Renal cortical epithelial cell (primary cell): ENCODE results near the gene CFC1B. TPM values are rescaled to one million over a fixed set of nuclear protein-coding genes. Genes with fewer than 3 reads are reported as not detected.
"Not testable (repeated sequence)": the region's sequence is repeated elsewhere in the genome, so short reads cannot be mapped to it uniquely, and the experiment has no call there.

Experiments
- DNase-seq: peaks from one replicate; pipeline ENCODE4 v3.0.0-alpha.2; 2011; ENCODE audit warnings: low read depth
- total RNA-seq: library from RNA; depleted of rRNA; stranded (reverse); fragments of >200 nt; gene quantifications from 2 replicates; pipeline ENCODE4 v1.2.3, GENCODE V29; 2014

CFC1B gene
- total RNA-seq, 1 donor from 2014 or later = not detected

- DNase-seq = not testable (repeated sequence)
These were observed 45.1 kb downstream of the CFC1B start for GRCh38 chr2:130566165-130566564.

- DNase-seq = not testable (repeated sequence)
These were observed 50.9 kb downstream of the CFC1B start for GRCh38 chr2:130571929-130572328.

GRCh38 chr2:130574230-130574629 is 53.2 kb downstream of the CFC1B start:
- not testable (repeated sequence) for DNase-seq

- not testable (repeated sequence) for DNase-seq
These were observed 55.3 kb downstream of the CFC1B start for GRCh38 chr2:130576209-130576784.

- DNase-seq = not testable (repeated sequence)
These were observed 56.5 kb downstream of the CFC1B start for GRCh38 chr2:130577559-130577958.

Other genes with a start within 250 kb of the CFC1B start
- gene IMP4, start 178.3 kb upstream of the CFC1B start, total RNA-seq = 96.5 and 102 TPM in 2 replicates
- gene PTPN18, start 165.2 kb upstream of the CFC1B start, total RNA-seq = 9.2 and 32.4 TPM in 2 replicates
- gene POTEI, start 11.9 kb upstream of the CFC1B start, total RNA-seq = not detected in 2 replicates
- not detected in 2 replicates for gene CFC1, start 78.4 kb downstream of the CFC1B start, total RNA-seq
- gene POTEJ, start 90.2 kb downstream of the CFC1B start, total RNA-seq = not detected in 2 replicates
- gene GPR148, start 207.8 kb downstream of the CFC1B start, total RNA-seq = 0.05 TPM in 1 of 2 replicates, not detected in the other
- gene AMER3, start 234.3 kb downstream of the CFC1B start, total RNA-seq = not detected in 2 replicates